HEK293T (cell line): Measurements from ENCODE around the gene GKN1.

Experiments used
- BHLHE40 ChIP-seq: fragments of 450-650 bp; IDR thresholded peaks from 2 replicates; pipeline ENCODE4 v1.6.1; 2016; ENCODE audit warnings: mild to moderate bottlenecking, moderate library complexity, borderline replicate concordance
- ELF4 ChIP-seq: fragments of 450-650 bp; IDR thresholded peaks from 2 replicates; pipeline ENCODE4 v1.6.1; 2017; ENCODE audit warnings: antibody characterized with exemption
- FOXA1 ChIP-seq: fragments of 450-650 bp; IDR thresholded peaks from 2 replicates; pipeline ENCODE4 v1.6.1; 2016; ENCODE audit warnings: mild to moderate bottlenecking
- SUZ12 ChIP-seq: fragments of 450-650 bp; IDR thresholded peaks from 2 replicates; pipeline ENCODE4 v1.6.1; 2016; ENCODE audit warnings: mild to moderate bottlenecking
- TARDBP ChIP-seq: fragments of 450-650 bp; IDR thresholded peaks from 2 replicates; pipeline ENCODE4 v1.6.1; 2016
- ZNF384 ChIP-seq: fragments of 450-650 bp; IDR thresholded peaks from 2 replicates; pipeline ENCODE4 v1.6.1; 2016
- TF ChIP-seq, protein P1 (sequence below): fragments of 450-650 bp; IDR thresholded peaks from 2 replicates; pipeline ENCODE4 v1.6.1; 2016

DNA sequence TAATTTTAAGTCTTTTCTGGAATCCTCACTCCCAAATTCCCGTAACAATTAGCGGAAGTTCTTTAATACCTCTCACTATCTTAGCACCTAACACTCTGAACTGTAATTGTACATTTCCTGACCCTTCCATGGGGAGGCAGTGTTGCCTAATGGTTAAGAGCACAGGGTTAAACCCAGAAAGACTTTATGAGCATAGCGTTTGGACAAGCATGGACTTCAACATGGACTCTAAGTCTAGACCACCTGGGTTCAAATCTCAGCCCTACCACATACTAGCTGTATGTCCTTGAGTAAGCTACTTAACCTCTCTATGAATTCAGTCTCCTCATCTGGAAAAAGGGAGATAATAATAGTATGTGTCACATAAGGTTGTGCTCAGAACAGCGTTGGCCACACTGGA is 51.6 kb downstream of the GKN1 start:
- no peak for TF ChIP-seq FOXA1
- no peak for TF ChIP-seq TARDBP
- no peak for TF ChIP-seq SUZ12
- no peak for TF ChIP-seq ZNF384
- TF ChIP-seq, protein P1, sequence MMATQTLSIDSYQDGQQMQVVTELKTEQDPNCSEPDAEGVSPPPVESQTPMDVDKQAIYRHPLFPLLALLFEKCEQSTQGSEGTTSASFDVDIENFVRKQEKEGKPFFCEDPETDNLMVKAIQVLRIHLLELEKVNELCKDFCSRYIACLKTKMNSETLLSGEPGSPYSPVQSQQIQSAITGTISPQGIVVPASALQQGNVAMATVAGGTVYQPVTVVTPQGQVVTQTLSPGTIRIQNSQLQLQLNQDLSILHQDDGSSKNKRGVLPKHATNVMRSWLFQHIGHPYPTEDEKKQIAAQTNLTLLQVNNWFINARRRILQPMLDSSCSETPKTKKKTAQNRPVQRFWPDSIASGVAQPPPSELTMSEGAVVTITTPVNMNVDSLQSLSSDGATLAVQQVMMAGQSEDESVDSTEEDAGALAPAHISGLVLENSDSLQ, result no peak
- TF ChIP-seq ELF4, result no peak
- no peak for TF ChIP-seq BHLHE40
